ENCODE results near the gene KCNH8. TPM values are rescaled to one million over a fixed set of nuclear protein-coding genes. Genes with fewer than 3 reads are reported as not detected.
"Not testable (repeated sequence)": the region's sequence is repeated elsewhere in the genome, so short reads cannot be mapped to it uniquely, and the experiment has no call there.

Gene KCNH8
- 3.4 and 3.7 TPM in 2 replicates for total RNA-seq (2021)
- long read RNA-seq, partial matches to known transcripts: 6 of 9 reads
- long read RNA-seq, other reads (novel, unspliced or antisense): 3 of 9 reads

DNA sequence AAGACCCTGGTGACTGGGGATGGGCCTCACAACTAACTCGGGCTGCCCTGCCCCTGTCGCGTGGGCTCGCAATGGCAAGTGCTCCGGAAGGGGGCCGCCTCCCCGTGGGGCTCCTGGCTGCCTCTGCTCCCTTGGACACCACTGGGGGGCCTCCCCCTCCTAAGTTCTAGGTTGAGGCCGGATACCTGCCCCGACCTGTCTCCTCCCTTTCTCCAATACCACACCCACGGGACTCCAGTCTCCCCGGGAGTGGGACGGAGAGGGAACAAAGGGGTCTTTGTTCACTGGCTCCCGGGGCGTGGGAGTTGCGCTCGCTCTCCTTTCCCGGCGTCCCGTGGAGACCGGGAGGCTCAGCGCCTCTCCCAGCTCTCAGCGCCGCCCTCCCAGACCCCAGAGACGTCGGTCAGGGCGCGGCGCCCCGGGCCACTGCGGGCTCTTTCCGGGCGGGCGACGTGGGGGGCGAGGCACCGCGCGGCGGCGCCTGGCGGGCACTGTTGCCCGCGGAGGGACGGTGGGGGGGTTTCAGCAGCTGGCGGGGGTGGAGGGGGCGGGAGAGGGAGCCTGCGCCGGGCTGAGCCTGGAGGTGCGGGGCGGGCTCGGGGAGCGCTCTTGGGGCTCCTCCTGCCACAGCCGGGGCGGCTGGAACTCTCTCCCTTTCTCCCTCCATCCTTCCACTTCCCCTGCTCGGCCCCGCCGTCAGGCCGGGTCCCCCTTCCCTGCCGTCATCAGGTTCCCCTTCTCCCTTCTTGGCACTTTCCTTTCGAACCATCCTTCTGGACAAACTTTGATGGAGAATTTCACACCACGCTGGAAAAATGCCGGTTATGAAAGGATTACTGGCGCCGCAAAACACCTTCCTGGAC is at the start of gene KCNH8:
TSS of gene KCNH8 (plus strand) at position 606 of the 863 bp plus-strand sequence. CDS start at position 816, 210 bp downstream.
- Histone ChIP-seq H2AFZ (ENCODE audit: low read length) (no peak within 1 kb of the TSS), H2AK5ac (ENCODE audit: insufficient read length, low read length) (no peak within 1 kb of the TSS), H4K20me1 (ENCODE audit: control insufficient read depth, insufficient read depth, insufficient read length) (no peaks in the 10 kb centered on the region), H2BK20ac (ENCODE audit: low read depth, low read length, poor library complexity, severe bottlenecking) (no peak within 1 kb of the TSS), H2BK15ac (ENCODE audit: low read depth, low read length) (no peak within 1 kb of the TSS), H3K18ac (ENCODE audit: insufficient read length, low read depth, low read length) (peak within 1 kb of the TSS; percentile 10), H4K91ac (ENCODE audit: insufficient read length, low read depth, low read length) (no peak within 1 kb of the TSS), H3K4me2 (ENCODE audit: insufficient read depth, insufficient read length, low read length) (peak within 1 kb of the TSS; percentile 100), H3K27me3 (ENCODE audit: insufficient read depth, low read length) (no peaks in the 10 kb centered on the region), H4K5ac (ENCODE audit: insufficient read length, low read depth, low read length) (no peak within 1 kb of the TSS), H4K8ac (replicated peaks; ENCODE audit: insufficient read length, low read depth, low read length) (no peak within 1 kb of the TSS), H3K14ac (ENCODE audit: insufficient read depth, low read length) (peak within 1 kb of the TSS; percentile 2; the same call in 1 of the 2 replicates), H3K9me3 (ENCODE audit: control insufficient read depth, low read depth, low read length) (no peaks in the 10 kb centered on the region), H3T11ph (ENCODE audit: low read length) (no peak within 1 kb of the TSS), H3K23me2 (ENCODE audit: insufficient read length, low read depth, low read length, poor library complexity, severe bottlenecking) (peaks cover 9% of the 10 kb centered on the region), H2BK5ac (ENCODE audit: insufficient read length, low read length) (no peak within 1 kb of the TSS), H3K56ac (ENCODE audit: insufficient read length, low read depth, low read length) (no peak within 1 kb of the TSS), H2BK120ac (ENCODE audit: low read depth, low read length, poor library complexity, severe bottlenecking) (no peak within 1 kb of the TSS), H3K4ac (ENCODE audit: low read depth, low read length) (no peak within 1 kb of the TSS), H3K9ac (ENCODE audit: extremely low read depth, insufficient read length, low read length) (peak within 1 kb of the TSS; percentile 67), H3K4me1 (ENCODE audit: insufficient read depth, low read length) (peaks cover 5% of the 10 kb centered on the region; the same call in 1 of the 2 replicates), H3K27ac (ENCODE audit: insufficient read length, low read depth, low read length) (peak within 1 kb of the TSS; percentile 0), H2BK12ac (ENCODE audit: insufficient read length, low read depth, low read length) (no peak within 1 kb of the TSS), H3K79me1 (ENCODE audit: insufficient read depth, low read depth, low read length, poor library complexity, severe bottlenecking) (no peaks in the 10 kb centered on the region), H3K79me2 (ENCODE audit: insufficient read depth, low read length) (no peaks in the 10 kb centered on the region), H3K23ac (ENCODE audit: insufficient read length, low read depth, low read length) (no peak within 1 kb of the TSS)
- H3K4me3 Mint-ChIP-seq: peak within 1 kb of the TSS; percentile 91
- no peaks in the 10 kb centered on the region for H3K27me3 Mint-ChIP-seq (ENCODE audit: low read depth)
- H3K9me3 Mint-ChIP-seq: no peaks in the 10 kb centered on the region
- DNase-seq: peak; percentile 50
- WGBS (ENCODE audit: extremely low coverage, insufficient read length, low lambda C conversion rate): no CpG with 5 or more reads among the region's 64 CpGs
- peak within 1 kb of the TSS; percentile 97 to 98 (median 98) for H3K27ac Mint-ChIP-seq
- peaks cover 25 to 29% of the 10 kb centered on the region in 2 experiments for H3K4me1 Mint-ChIP-seq
- TF ChIP-seq, protein P1, sequence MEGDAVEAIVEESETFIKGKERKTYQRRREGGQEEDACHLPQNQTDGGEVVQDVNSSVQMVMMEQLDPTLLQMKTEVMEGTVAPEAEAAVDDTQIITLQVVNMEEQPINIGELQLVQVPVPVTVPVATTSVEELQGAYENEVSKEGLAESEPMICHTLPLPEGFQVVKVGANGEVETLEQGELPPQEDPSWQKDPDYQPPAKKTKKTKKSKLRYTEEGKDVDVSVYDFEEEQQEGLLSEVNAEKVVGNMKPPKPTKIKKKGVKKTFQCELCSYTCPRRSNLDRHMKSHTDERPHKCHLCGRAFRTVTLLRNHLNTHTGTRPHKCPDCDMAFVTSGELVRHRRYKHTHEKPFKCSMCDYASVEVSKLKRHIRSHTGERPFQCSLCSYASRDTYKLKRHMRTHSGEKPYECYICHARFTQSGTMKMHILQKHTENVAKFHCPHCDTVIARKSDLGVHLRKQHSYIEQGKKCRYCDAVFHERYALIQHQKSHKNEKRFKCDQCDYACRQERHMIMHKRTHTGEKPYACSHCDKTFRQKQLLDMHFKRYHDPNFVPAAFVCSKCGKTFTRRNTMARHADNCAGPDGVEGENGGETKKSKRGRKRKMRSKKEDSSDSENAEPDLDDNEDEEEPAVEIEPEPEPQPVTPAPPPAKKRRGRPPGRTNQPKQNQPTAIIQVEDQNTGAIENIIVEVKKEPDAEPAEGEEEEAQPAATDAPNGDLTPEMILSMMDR (conservative IDR thresholded peaks at IDR 0.05): no peak
- no peaks in the 10 kb centered on the region; a peak in 2 of 7 replicates for H3K36me3 Mint-ChIP-seq (ENCODE audit: insufficient read depth in 1 of 3, low read depth in 3 of 3)

DNA sequence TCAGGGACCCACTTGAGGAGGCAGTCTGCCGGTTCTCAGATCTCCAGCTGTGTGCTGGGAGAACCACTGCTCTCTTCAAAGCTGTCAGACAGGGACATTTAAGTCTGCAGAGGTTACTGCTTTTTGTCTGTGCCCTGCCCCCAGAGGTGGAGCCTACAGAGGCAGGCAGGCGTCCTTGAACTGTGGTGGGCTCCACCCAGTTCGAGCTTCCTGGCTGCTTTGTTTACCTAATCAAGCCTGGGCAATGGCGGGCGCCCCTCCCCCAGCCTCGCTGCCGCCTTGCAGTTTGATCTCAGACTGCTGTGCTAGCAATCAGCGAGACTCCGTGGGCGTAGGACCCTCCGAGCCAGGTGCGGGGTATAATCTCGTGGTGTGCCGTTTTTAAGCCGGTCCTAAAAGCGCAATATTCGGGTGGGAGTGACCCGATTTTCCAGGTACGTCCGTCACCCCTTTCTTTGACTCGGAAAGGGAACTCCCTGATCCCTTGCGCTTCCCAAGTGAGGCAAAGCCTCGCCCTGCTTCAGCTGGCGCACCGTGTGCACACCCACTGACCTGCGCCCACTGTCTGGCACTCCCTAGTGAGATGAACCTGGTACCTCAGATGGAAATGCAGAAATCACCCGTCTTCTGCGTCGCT is 45.5 kb upstream of the KCNH8 start:
- H3K23me2 ChIP-seq (ENCODE audit: insufficient read length, low read depth, low read length, poor library complexity, severe bottlenecking); H3K79me1 ChIP-seq (ENCODE audit: insufficient read depth, low read depth, low read length, poor library complexity, severe bottlenecking); H3K27ac ChIP-seq (ENCODE audit: insufficient read length, low read depth, low read length); H4K8ac ChIP-seq (replicated peaks; ENCODE audit: insufficient read length, low read depth, low read length); H3K27me3 Mint-ChIP-seq (ENCODE audit: low read depth); H2BK5ac ChIP-seq (ENCODE audit: insufficient read length, low read length); H3K23ac ChIP-seq (ENCODE audit: insufficient read length, low read depth, low read length); H3K4ac ChIP-seq (ENCODE audit: low read depth, low read length); H3K56ac ChIP-seq (ENCODE audit: insufficient read length, low read depth, low read length); H3K27me3 ChIP-seq (ENCODE audit: insufficient read depth, low read length); H2BK120ac ChIP-seq (ENCODE audit: low read depth, low read length, poor library complexity, severe bottlenecking); H2BK20ac ChIP-seq (ENCODE audit: low read depth, low read length, poor library complexity, severe bottlenecking); DNase-seq; H3K79me2 ChIP-seq (ENCODE audit: insufficient read depth, low read length); H3K9me3 ChIP-seq (ENCODE audit: control insufficient read depth, low read depth, low read length); H2AK5ac ChIP-seq (ENCODE audit: insufficient read length, low read length); H2BK15ac ChIP-seq (ENCODE audit: low read depth, low read length); H3T11ph ChIP-seq (ENCODE audit: low read length); H4K91ac ChIP-seq (ENCODE audit: insufficient read length, low read depth, low read length); H3K9me3 Mint-ChIP-seq; H2AFZ ChIP-seq (ENCODE audit: low read length); H4K20me1 ChIP-seq (ENCODE audit: control insufficient read depth, insufficient read depth, insufficient read length); H3K4me1 ChIP-seq (ENCODE audit: insufficient read depth, low read length): not testable (repeated sequence)
- H2BK12ac ChIP-seq (ENCODE audit: insufficient read length, low read depth, low read length): peak overlapping the region; percentile 20
- Mint-ChIP-seq H3K36me3 (ENCODE audit: insufficient read depth in 1 of 3, low read depth in 3 of 3) (peaks cover 7 to 13% (median 9%) of the 10 kb centered on the region in 3 experiments), H3K27ac (peak overlapping the region in 2 of 3 experiments; percentile 94 to 97; a peak in 5 of 7 replicates), H3K4me3 (peak overlapping the region; percentile 77 to 79), H3K4me1 (peaks cover 11 to 12% of the 10 kb centered on the region in 2 experiments)
- WGBS (ENCODE audit: extremely low coverage, insufficient read length, low lambda C conversion rate): no CpG with 5 or more reads among the region's 29 CpGs
- peak overlapping the region; percentile 91; the same call in 1 of the 2 replicates for H3K14ac ChIP-seq (ENCODE audit: insufficient read depth, low read length)
- H3K9ac ChIP-seq (ENCODE audit: extremely low read depth, insufficient read length, low read length): peak overlapping the region; percentile 81
- H3K4me2 ChIP-seq (ENCODE audit: insufficient read depth, insufficient read length, low read length): peak overlapping the region; percentile 43
- peak overlapping the region; percentile 94 for H3K18ac ChIP-seq (ENCODE audit: insufficient read length, low read depth, low read length)
- peak overlapping the region; percentile 96 for H4K5ac ChIP-seq (ENCODE audit: insufficient read length, low read depth, low read length)
